CD4-positive, CD25-positive, alpha-beta regulatory T cell (primary cell): ENCODE data around the gene CBY3. TPM values are rescaled to one million over a fixed set of nuclear protein-coding genes. Genes with fewer than 3 reads are reported as not detected.
A peak's percentile ranks its signal among the peaks of the same experiment; 100 is the strongest.

Experiments used
- ATAC-seq, 2 donors: fragments of 150-1000 bp; cut with Tn5 transposase; one replicate each; pipeline ENCODE4 v1.10.0; 2021; ENCODE audit warnings: low read depth in 2 of 2, moderate number of reproducible peaks in 2 of 2, moderate library complexity in 1 of 2
- DNase-seq, 3 donors: peaks; one replicate each; pipeline versions ENCODE4 v3.0.0 to v3.0.0-alpha.2; 2012 to 2022; ENCODE audit warnings: mixed read lengths in 1 of 3
- H3K27ac ChIP-seq: one replicate; pipeline ENCODE4 v1.7.0; 2013; ENCODE audit warnings: mild to moderate bottlenecking, low read length; ENCODE audit not compliant: insufficient read depth, poor library complexity, severe bottlenecking
- H3K27me3 ChIP-seq: one replicate; pipeline ENCODE4 v1.7.0; 2013; ENCODE audit warnings: low read length; ENCODE audit not compliant: control insufficient read depth, insufficient read depth
- H3K36me3 ChIP-seq: one replicate; pipeline ENCODE4 v1.7.0; 2013; ENCODE audit warnings: mild to moderate bottlenecking, low read length, moderate library complexity; ENCODE audit not compliant: control insufficient read depth, insufficient read depth
- H3K4me1 ChIP-seq: 2 replicates; pipeline ENCODE4 v1.7.0; 2013; ENCODE audit warnings: mild to moderate bottlenecking, low read length; ENCODE audit not compliant: insufficient read depth, control insufficient read depth, poor library complexity, severe bottlenecking
- H3K4me3 ChIP-seq: one replicate; pipeline ENCODE4 v1.7.0; 2013; ENCODE audit warnings: low read depth, mild to moderate bottlenecking, low read length, moderate library complexity
- H3K9me3 ChIP-seq, 2 experiments: 1 replicate in 1 of 2; 2 replicates in 1 of 2; pipeline ENCODE4 v1.7.0; 2013; ENCODE audit warnings: low read length in 2 of 2, mild to moderate bottlenecking in 1 of 2, moderate library complexity in 1 of 2; ENCODE audit not compliant: control insufficient read depth in 2 of 2
- H3K27ac Mint-ChIP-seq, 3 donors: one replicate each; pipeline ENCODE4 v1.8.0; 2020 to 2022; ENCODE audit warnings: mild to moderate bottlenecking in 3 of 3, mixed read lengths in 3 of 3, moderate library complexity in 2 of 3
- H3K27me3 Mint-ChIP-seq: one replicate; pipeline ENCODE4 v1.8.0; 2022; ENCODE audit warnings: mild to moderate bottlenecking, mixed read lengths
- H3K36me3 Mint-ChIP-seq: one replicate; pipeline ENCODE4 v1.8.0; 2020; ENCODE audit warnings: mixed read lengths
- H3K4me1 Mint-ChIP-seq, 4 donors: one replicate each; pipeline ENCODE4 v1.8.0; 2020 to 2022; ENCODE audit warnings: mixed read lengths in 4 of 4, mild to moderate bottlenecking in 1 of 4
- H3K4me3 Mint-ChIP-seq, 4 donors: one replicate each; pipeline ENCODE4 v1.8.0; 2020 to 2022; ENCODE audit warnings: mild to moderate bottlenecking in 4 of 4, mixed read lengths in 4 of 4, moderate library complexity in 3 of 4
- H3K9me3 Mint-ChIP-seq, 7 donors: one replicate each; pipeline ENCODE4 v1.8.0; 2020 to 2022; ENCODE audit warnings: mixed read lengths in 7 of 7, mild to moderate bottlenecking in 3 of 7, moderate library complexity in 2 of 7
- polyA plus RNA-seq, 4 donors: library from polyadenylated mRNA; unstranded; fragments of 300-500 nt; fragmentation: Illumina TruSeq; gene quantifications; one replicate each; pipeline ENCODE4 v1.2.3, GENCODE V29; 2021
- total RNA-seq: library from RNA; stranded (reverse); gene quantifications from one replicate; pipeline ENCODE4 v1.2.3, GENCODE V29; 2022

The CBY3 gene
- not detected for total RNA-seq
- under 1 TPM in 1 of 4 donors, not detected in 3; 0.70 TPM for polyA plus RNA-seq

GRCh38 chr5:179680780-179681401 lies at the start of gene CBY3:
Gene CBY3 (minus strand): TSS chr5:179681034. CDS start chr5:179680918, 116 bp downstream.
- Mint-ChIP-seq H3K27me3 (no peaks in the 10 kb centered on the region), H3K27ac (peak within 1 kb of the TSS in 2 of 3 donors; percentile 63 to 86), H3K4me1 (peaks cover 7 to 47% (median 28%) of the 10 kb centered on the region in 4 donors), H3K4me3 (peak within 1 kb of the TSS; percentile 76 to 94 (median 82)), H3K36me3 (no peaks in the 10 kb centered on the region), H3K9me3 (no peaks in the 10 kb centered on the region)
- no peaks in the 10 kb centered on the region for H3K9me3 ChIP-seq
- H3K4me1 ChIP-seq: peaks cover 22% of the 10 kb centered on the region
- DNase-seq (no peak), ATAC-seq (no peak)
- H3K36me3 ChIP-seq: no peaks in the 10 kb centered on the region
- H3K27ac ChIP-seq: no peak within 1 kb of the TSS
- H3K27me3 ChIP-seq: no peaks in the 10 kb centered on the region
- H3K4me3 ChIP-seq: no peak within 1 kb of the TSS

- peaks cover 38% of the 10 kb centered on the region for H3K36me3 ChIP-seq
- ATAC-seq (no peak), DNase-seq (no peak)
- H3K4me3 Mint-ChIP-seq: peak overlapping the region in 1 of 4 donors; percentile 65
- no peaks in the 10 kb centered on the region for H3K9me3 ChIP-seq
- H3K4me1 Mint-ChIP-seq: peaks cover 12 to 25% (median 20%) of the 10 kb centered on the region in 4 donors
- peaks cover 27% of the 10 kb centered on the region for H3K4me1 ChIP-seq
- peak overlapping the region in 2 of 3 donors; percentile 59 to 72 for H3K27ac Mint-ChIP-seq
- peaks cover 27% of the 10 kb centered on the region for H3K36me3 Mint-ChIP-seq
- no peaks in the 10 kb centered on the region for H3K27me3 ChIP-seq
- no peaks in the 10 kb centered on the region for H3K9me3 Mint-ChIP-seq
- H3K27ac ChIP-seq: no peak overlapping the region
- H3K27me3 Mint-ChIP-seq: no peaks in the 10 kb centered on the region
- H3K4me3 ChIP-seq: no peak overlapping the region
Observed at GRCh38 chr5:179730356-179730755, 49.5 kb upstream of the CBY3 start.

- DNase-seq (no peak), ATAC-seq (no peak)
- peaks cover 12 to 23% (median 18%) of the 10 kb centered on the region in 4 donors for H3K4me1 Mint-ChIP-seq
- H3K4me3 Mint-ChIP-seq: peak overlapping the region in 2 of 4 donors; percentile 57 to 65
- H3K27me3 Mint-ChIP-seq: no peaks in the 10 kb centered on the region
- Histone ChIP-seq H3K27ac (no peak overlapping the region), H3K9me3 (no peaks in the 10 kb centered on the region), H3K4me1 (peaks cover 21% of the 10 kb centered on the region), H3K4me3 (no peak overlapping the region), H3K27me3 (no peaks in the 10 kb centered on the region), H3K36me3 (peaks cover 44% of the 10 kb centered on the region)
- peak overlapping the region in 1 of 3 donors; percentile 72 for H3K27ac Mint-ChIP-seq
- peaks cover 27% of the 10 kb centered on the region for H3K36me3 Mint-ChIP-seq
- no peaks in the 10 kb centered on the region for H3K9me3 Mint-ChIP-seq
Observed at GRCh38 chr5:179729727-179730126, 48.9 kb upstream of the CBY3 start.

- Histone ChIP-seq H3K27ac (no peak overlapping the region), H3K9me3 (no peaks in the 10 kb centered on the region), H3K36me3 (peaks cover 49% of the 10 kb centered on the region), H3K27me3 (no peaks in the 10 kb centered on the region), H3K4me3 (no peak overlapping the region), H3K4me1 (peaks cover 17% of the 10 kb centered on the region)
- peak overlapping the region in 1 of 4 donors; percentile 65 for H3K4me3 Mint-ChIP-seq
- H3K36me3 Mint-ChIP-seq: peaks cover 26% of the 10 kb centered on the region
- no peaks in the 10 kb centered on the region for H3K9me3 Mint-ChIP-seq
- H3K4me1 Mint-ChIP-seq: peaks cover 11 to 18% (median 14%) of the 10 kb centered on the region in 4 donors
- H3K27me3 Mint-ChIP-seq: no peaks in the 10 kb centered on the region
- no peak for DNase-seq
- ATAC-seq: no peak
- H3K27ac Mint-ChIP-seq: peak overlapping the region in 1 of 3 donors; percentile 52
Observed at GRCh38 chr5:179729303-179729702, 48.5 kb upstream of the CBY3 start.

- no peak overlapping the region for H3K27ac Mint-ChIP-seq
- peaks cover 71% of the 10 kb centered on the region for H3K36me3 ChIP-seq
- peaks cover 6% of the 10 kb centered on the region for H3K4me1 ChIP-seq
- ATAC-seq (no peak), DNase-seq (no peak)
- H3K9me3 ChIP-seq: no peaks in the 10 kb centered on the region
- H3K4me1 Mint-ChIP-seq: peaks cover 5 to 12% (median 8%) of the 10 kb centered on the region in 4 donors
- no peaks in the 10 kb centered on the region for H3K27me3 ChIP-seq
- no peak overlapping the region for H3K4me3 ChIP-seq
- no peak overlapping the region for H3K4me3 Mint-ChIP-seq
- H3K36me3 Mint-ChIP-seq: peaks cover 47% of the 10 kb centered on the region
- no peak overlapping the region for H3K27ac ChIP-seq
- no peaks in the 10 kb centered on the region for H3K9me3 Mint-ChIP-seq
- H3K27me3 Mint-ChIP-seq: no peaks in the 10 kb centered on the region
Observed at GRCh38 chr5:179727106-179727505, 46.3 kb upstream of the CBY3 start.

- H3K27ac ChIP-seq: no peak overlapping the region
- H3K36me3 Mint-ChIP-seq: peaks cover 47% of the 10 kb centered on the region
- no peaks in the 10 kb centered on the region for H3K27me3 Mint-ChIP-seq
- DNase-seq (no peak), ATAC-seq (no peak)
- H3K4me3 Mint-ChIP-seq: no peak overlapping the region
- no peaks in the 10 kb centered on the region for H3K9me3 Mint-ChIP-seq
- no peaks in the 10 kb centered on the region for H3K9me3 ChIP-seq
- no peaks in the 10 kb centered on the region for H3K4me1 ChIP-seq
- H3K27me3 ChIP-seq: no peaks in the 10 kb centered on the region
- peak overlapping the region in 1 of 3 donors; percentile 67 for H3K27ac Mint-ChIP-seq
- H3K36me3 ChIP-seq: peaks cover 89% of the 10 kb centered on the region
- peaks cover 0 to 5% (median 0%) of the 10 kb centered on the region in 4 donors for H3K4me1 Mint-ChIP-seq
- H3K4me3 ChIP-seq: no peak overlapping the region
Observed at GRCh38 chr5:179724163-179724562, 43.3 kb upstream of the CBY3 start.

GRCh38 chr5:179720222-179720621 lies 39.4 kb upstream of the CBY3 start:
- no peak for DNase-seq
- H3K36me3 ChIP-seq: peaks cover 87% of the 10 kb centered on the region
- H3K27me3 ChIP-seq: no peaks in the 10 kb centered on the region
- peaks cover 44% of the 10 kb centered on the region for H3K36me3 Mint-ChIP-seq
- peak overlapping the region in 1 of 3 donors; percentile 73 for H3K27ac Mint-ChIP-seq
- no peaks in the 10 kb centered on the region for H3K9me3 ChIP-seq
- H3K4me1 Mint-ChIP-seq: peaks cover 5 to 13% (median 11%) of the 10 kb centered on the region in 4 donors
- H3K4me3 ChIP-seq: no peak overlapping the region
- ATAC-seq: no peak
- no peak overlapping the region for H3K4me3 Mint-ChIP-seq
- no peaks in the 10 kb centered on the region for H3K4me1 ChIP-seq
- H3K9me3 Mint-ChIP-seq: no peaks in the 10 kb centered on the region
- H3K27ac ChIP-seq: no peak overlapping the region
- H3K27me3 Mint-ChIP-seq: no peaks in the 10 kb centered on the region

- ATAC-seq (no peak), DNase-seq (no peak)
- H3K4me1 ChIP-seq: no peaks in the 10 kb centered on the region
- H3K27me3 Mint-ChIP-seq: no peaks in the 10 kb centered on the region
- peaks cover 72% of the 10 kb centered on the region for H3K36me3 ChIP-seq
- H3K27me3 ChIP-seq: no peaks in the 10 kb centered on the region
- no peak overlapping the region for H3K27ac ChIP-seq
- H3K36me3 Mint-ChIP-seq: peaks cover 20% of the 10 kb centered on the region
- no peaks in the 10 kb centered on the region for H3K9me3 Mint-ChIP-seq
- no peaks in the 10 kb centered on the region for H3K9me3 ChIP-seq
- H3K4me3 ChIP-seq: no peak overlapping the region
- H3K27ac Mint-ChIP-seq: peak overlapping the region in 2 of 3 donors; percentile 29 to 39
- peak overlapping the region in 1 of 4 donors; percentile 1 for H3K4me3 Mint-ChIP-seq
- H3K4me1 Mint-ChIP-seq: peaks cover 5 to 13% (median 9%) of the 10 kb centered on the region in 4 donors
Observed at GRCh38 chr5:179716286-179716685, 35.5 kb upstream of the CBY3 start.
